ENCODE measurements around the gene SERPIND1. TPM values are rescaled to one million over a fixed set of nuclear protein-coding genes. Genes with fewer than 3 reads are reported as not detected.

SERPIND1 gene
- total RNA-seq, 4 donors from 2014 or later = 2.6 TPM; not detected in 3

GRCh38 chr22:20779818-20780158, 5.9 kb downstream of the SERPIND1 start:
- H3K27ac ChIP-seq = no peak overlapping the region
- no peaks in the 10 kb centered on the region for H3K27me3 ChIP-seq
- H3K9me3 ChIP-seq = no peaks in the 10 kb centered on the region
- 90 to 93% methylated on average over 5 of the region's 5 CpGs for WGBS, 2 donors
- intact Hi-C loops (cut with DNase I) = no loop called here
- H3K4me1 ChIP-seq = peaks cover 15 to 31% of the 10 kb centered on the region in 2 donors
- TF ChIP-seq POLR2A (IDR thresholded peaks at IDR 0.05) = no peak
- TF ChIP-seq CTCF (IDR thresholded peaks at IDR 0.05) = no peak
- no peak overlapping the region for H3K4me3 ChIP-seq (replicated peaks in 1 of 3)
- peaks cover 0 to 4% of the 10 kb centered on the region in 2 donors for H3K36me3 ChIP-seq
- DNase-seq = no peak

GRCh38 chr22:20781272-20781990, 7.5 kb downstream of the SERPIND1 start:
- Histone ChIP-seq H3K9me3 (no peaks in the 10 kb centered on the region), H3K36me3 (peaks cover 0 to 4% of the 10 kb centered on the region in 2 donors), H3K27ac (no peak overlapping the region), H3K27me3 (no peaks in the 10 kb centered on the region), H3K4me3 (replicated peaks in 1 of 3) (no peak overlapping the region), H3K4me1 (peaks cover 3 to 15% of the 10 kb centered on the region in 2 donors)
- intact Hi-C loops (cut with DNase I) = no loop called here
- no peak for TF ChIP-seq CTCF (IDR thresholded peaks at IDR 0.05)
- no peak for TF ChIP-seq POLR2A (IDR thresholded peaks at IDR 0.05)
- 89 to 96% methylated on average over 11 of the region's 11 CpGs for WGBS, 2 donors
- DNase-seq = no peak

- Histone ChIP-seq H3K4me1 (peaks cover 3 to 10% of the 10 kb centered on the region in 2 donors), H3K9me3 (no peaks in the 10 kb centered on the region), H3K27me3 (no peaks in the 10 kb centered on the region), H3K27ac (no peak overlapping the region), H3K4me3 (replicated peaks in 1 of 3) (no peak overlapping the region), H3K36me3 (peaks cover 0 to 4% of the 10 kb centered on the region in 2 donors)
- WGBS, 2 donors = 79 to 94% methylated on average over 4 of the region's 4 CpGs
- intact Hi-C loops (cut with DNase I) = no loop called here
- no peak for DNase-seq
- TF ChIP-seq POLR2A (IDR thresholded peaks at IDR 0.05) (no peak), CTCF (IDR thresholded peaks at IDR 0.05) (no peak)
These were observed 8.2 kb downstream of the SERPIND1 start for GRCh38 chr22:20782083-20782482.

- Histone ChIP-seq H3K27me3 (no peaks in the 10 kb centered on the region), H3K9me3 (no peaks in the 10 kb centered on the region), H3K4me1 (peaks cover 0 to 3% of the 10 kb centered on the region in 2 donors), H3K36me3 (peaks cover 0 to 4% of the 10 kb centered on the region in 2 donors), H3K27ac (no peak overlapping the region), H3K4me3 (replicated peaks in 1 of 3) (no peak overlapping the region)
- TF ChIP-seq POLR2A (IDR thresholded peaks at IDR 0.05) = no peak
- intact Hi-C loops (cut with DNase I) = no loop called here
- WGBS, 2 donors = 97 to 98% methylated on average over 4 of the region's 4 CpGs
- DNase-seq = no peak
These were observed 8.8 kb downstream of the SERPIND1 start for GRCh38 chr22:20782596-20783299.

- Histone ChIP-seq H3K4me3 (replicated peaks in 1 of 3) (no peak overlapping the region), H3K27ac (no peak overlapping the region), H3K9me3 (no peaks in the 10 kb centered on the region), H3K36me3 (peaks cover 0 to 4% of the 10 kb centered on the region in 2 donors), H3K27me3 (no peaks in the 10 kb centered on the region), H3K4me1 (peaks cover 3% of the 10 kb centered on the region in 2 donors)
- TF ChIP-seq CTCF (IDR thresholded peaks at IDR 0.05) = no peak
- no peak for TF ChIP-seq POLR2A (IDR thresholded peaks at IDR 0.05)
- 100% methylated on average over 3 of the region's 3 CpGs for WGBS, 2 donors
- intact Hi-C loops (cut with DNase I) = no loop called here
- DNase-seq = no peak
These were observed 9.4 kb downstream of the SERPIND1 start for GRCh38 chr22:20783300-20783673.

Data from thyroid gland (tissue), 4 donors.